ENCODE data around the gene COP1. TPM values are rescaled to one million over a fixed set of nuclear protein-coding genes. Genes with fewer than 3 reads are reported as not detected.

Gene COP1
- total RNA-seq, 1 experiment from 2014 or later: 36.0 TPM

GRCh38 chr1:176068256-176068655 is 138.8 kb downstream of the COP1 start:
- DNase-seq (ENCODE audit: low spot score) (no peak), ATAC-seq (no peak)
- H3K27me3 Mint-ChIP-seq (ENCODE audit: low read depth): no peaks in the 10 kb centered on the region
- H3K4me3 Mint-ChIP-seq: no peak overlapping the region
- no peak overlapping the region for H3K27ac Mint-ChIP-seq
- H3K4me1 Mint-ChIP-seq: peaks cover 17% of the 10 kb centered on the region
- H3K36me3 Mint-ChIP-seq: 0 out of 2 replicates have a peak, but pooled peaks cover 2% of the 10 kb centered on the region
- POLR2A ChIA-PET: no interaction called here
- TF ChIP-seq ZNF138 (CRISPR knock-in tag; conservative IDR thresholded peaks at IDR 0.05) (no peak), IRF1 (CRISPR knock-in tag; IDR thresholded peaks at IDR 0.05) (no peak), ZNF425 (CRISPR knock-in tag; conservative IDR thresholded peaks at IDR 0.05) (no peak), IRF2 (CRISPR knock-in tag; IDR thresholded peaks at IDR 0.05; ENCODE audit: borderline replicate concordance, low read depth) (no peak), GTF2I (CRISPR knock-in tag; conservative IDR thresholded peaks at IDR 0.05) (no peak), TCF7 (CRISPR knock-in tag; IDR thresholded peaks at IDR 0.05; ENCODE audit: low read depth) (no peak), ZNF671 (CRISPR knock-in tag; IDR thresholded peaks at IDR 0.05) (no peak)
- TF ChIP-seq, protein P1, sequence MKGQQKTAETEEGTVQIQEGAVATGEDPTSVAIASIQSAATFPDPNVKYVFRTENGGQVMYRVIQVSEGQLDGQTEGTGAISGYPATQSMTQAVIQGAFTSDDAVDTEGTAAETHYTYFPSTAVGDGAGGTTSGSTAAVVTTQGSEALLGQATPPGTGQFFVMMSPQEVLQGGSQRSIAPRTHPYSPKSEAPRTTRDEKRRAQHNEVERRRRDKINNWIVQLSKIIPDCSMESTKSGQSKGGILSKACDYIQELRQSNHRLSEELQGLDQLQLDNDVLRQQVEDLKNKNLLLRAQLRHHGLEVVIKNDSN (CRISPR knock-in tag; IDR thresholded peaks at IDR 0.05): no peak
- TF ChIP-seq, protein P2, sequence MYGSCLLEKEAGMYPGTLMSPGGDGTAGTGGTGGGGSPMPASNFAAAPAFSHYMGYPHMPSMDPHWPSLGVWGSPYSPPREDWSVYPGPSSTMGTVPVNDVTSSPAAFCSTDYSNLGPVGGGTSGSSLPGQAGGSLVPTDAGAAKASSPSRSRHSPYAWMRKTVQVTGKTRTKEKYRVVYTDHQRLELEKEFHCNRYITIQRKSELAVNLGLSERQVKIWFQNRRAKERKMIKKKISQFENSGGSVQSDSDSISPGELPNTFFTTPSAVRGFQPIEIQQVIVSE (CRISPR knock-in tag; IDR thresholded peaks at IDR 0.05; ENCODE audit: borderline replicate concordance): no peak
- TF ChIP-seq, protein P3, sequence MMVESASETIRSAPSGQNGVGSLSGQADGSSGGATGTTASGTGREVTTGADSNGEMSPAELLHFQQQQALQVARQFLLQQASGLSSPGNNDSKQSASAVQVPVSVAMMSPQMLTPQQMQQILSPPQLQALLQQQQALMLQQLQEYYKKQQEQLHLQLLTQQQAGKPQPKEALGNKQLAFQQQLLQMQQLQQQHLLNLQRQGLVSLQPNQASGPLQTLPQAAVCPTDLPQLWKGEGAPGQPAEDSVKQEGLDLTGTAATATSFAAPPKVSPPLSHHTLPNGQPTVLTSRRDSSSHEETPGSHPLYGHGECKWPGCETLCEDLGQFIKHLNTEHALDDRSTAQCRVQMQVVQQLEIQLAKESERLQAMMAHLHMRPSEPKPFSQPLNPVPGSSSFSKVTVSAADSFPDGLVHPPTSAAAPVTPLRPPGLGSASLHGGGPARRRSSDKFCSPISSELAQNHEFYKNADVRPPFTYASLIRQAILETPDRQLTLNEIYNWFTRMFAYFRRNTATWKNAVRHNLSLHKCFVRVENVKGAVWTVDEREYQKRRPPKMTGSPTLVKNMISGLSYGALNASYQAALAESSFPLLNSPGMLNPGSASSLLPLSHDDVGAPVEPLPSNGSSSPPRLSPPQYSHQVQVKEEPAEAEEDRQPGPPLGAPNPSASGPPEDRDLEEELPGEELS (CRISPR knock-in tag; IDR thresholded peaks at IDR 0.05): no peak
- CTCF ChIA-PET: interaction anchor here (1.3 kb wide), 1 partner anchor 695 kb away, joined by 3 read pairs; no protein-coding TSS in a partner anchor
- H3K9me3 Mint-ChIP-seq: no peaks in the 10 kb centered on the region

GRCh38 chr1:176066709-176067108 is 140.4 kb downstream of the COP1 start:
- TF ChIP-seq ZNF425 (CRISPR knock-in tag; conservative IDR thresholded peaks at IDR 0.05) (no peak), SMAD3 (CRISPR knock-in tag; IDR thresholded peaks at IDR 0.05; ENCODE audit: borderline replicate concordance) (no peak), ZNF423 (CRISPR knock-in tag; IDR thresholded peaks at IDR 0.05) (no peak), TP53 (CRISPR knock-in tag; IDR thresholded peaks at IDR 0.05) (no peak)
- POLR2A ChIA-PET: no interaction called here
- CTCF ChIA-PET: interaction anchor here (0.8 kb wide), 1 partner anchor 179 kb away, joined by 3 read pairs; no protein-coding TSS in a partner anchor
- no peaks in the 10 kb centered on the region for H3K27me3 Mint-ChIP-seq (ENCODE audit: low read depth)
- DNase-seq (ENCODE audit: low spot score) (no peak), ATAC-seq (no peak)
- no peak overlapping the region for H3K4me3 Mint-ChIP-seq
- no peak overlapping the region for H3K27ac Mint-ChIP-seq
- H3K9me3 Mint-ChIP-seq: no peaks in the 10 kb centered on the region
- H3K36me3 Mint-ChIP-seq: 0 out of 2 replicates have a peak, but pooled peaks cover 2% of the 10 kb centered on the region
- peaks cover 17% of the 10 kb centered on the region for H3K4me1 Mint-ChIP-seq

DNA sequence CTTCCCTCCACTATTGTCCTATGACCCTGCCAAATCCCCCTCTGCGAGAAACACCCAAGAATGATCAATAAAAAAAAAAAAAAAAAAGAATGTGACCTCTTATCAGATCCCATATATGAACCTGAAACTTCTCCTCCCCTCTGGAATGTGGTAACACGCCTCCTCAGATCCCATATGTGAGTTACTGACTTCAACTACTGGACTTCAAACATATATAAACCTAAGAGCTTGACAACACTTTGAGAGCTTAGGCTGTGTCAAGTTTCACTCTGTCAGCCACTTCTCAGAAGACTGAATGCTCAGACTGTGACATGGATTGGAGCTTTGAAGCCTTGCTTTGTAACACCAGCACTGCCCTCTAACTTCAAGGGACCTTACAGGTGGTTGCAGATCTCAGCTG is 148.4 kb downstream of the COP1 start:
- ATAC-seq: peak; percentile 53
- no peaks in the 10 kb centered on the region for H3K36me3 Mint-ChIP-seq
- H3K27ac Mint-ChIP-seq: no peak overlapping the region; the same call in 1 of the 2 replicates
- no peak for DNase-seq (ENCODE audit: low spot score)
- POLR2A ChIA-PET: no interaction called here
- CTCF ChIA-PET: no interaction called here
- H3K9me3 Mint-ChIP-seq: no peaks in the 10 kb centered on the region
- H3K4me3 Mint-ChIP-seq: no peak overlapping the region
- H3K4me1 Mint-ChIP-seq: peaks cover 5% of the 10 kb centered on the region
- H3K27me3 Mint-ChIP-seq (ENCODE audit: low read depth): no peaks in the 10 kb centered on the region
- no peak for TF ChIP-seq NR2C2 (CRISPR knock-in tag; IDR thresholded peaks at IDR 0.05)
- no peak for TF ChIP-seq ZNF263 (CRISPR knock-in tag; IDR thresholded peaks at IDR 0.05; ENCODE audit: low read depth)
- no peak for TF ChIP-seq CREB1 (CRISPR knock-in tag; IDR thresholded peaks at IDR 0.05)
- TF ChIP-seq FOXK1 (CRISPR knock-in tag; IDR thresholded peaks at IDR 0.05): no peak
- no peak for TF ChIP-seq NFATC4 (CRISPR knock-in tag; IDR thresholded peaks at IDR 0.05)
- TF ChIP-seq GRHL2 (CRISPR knock-in tag; IDR thresholded peaks at IDR 0.05; ENCODE audit: insufficient replicate concordance, severe bottlenecking): no peak
- TF ChIP-seq, protein P4, sequence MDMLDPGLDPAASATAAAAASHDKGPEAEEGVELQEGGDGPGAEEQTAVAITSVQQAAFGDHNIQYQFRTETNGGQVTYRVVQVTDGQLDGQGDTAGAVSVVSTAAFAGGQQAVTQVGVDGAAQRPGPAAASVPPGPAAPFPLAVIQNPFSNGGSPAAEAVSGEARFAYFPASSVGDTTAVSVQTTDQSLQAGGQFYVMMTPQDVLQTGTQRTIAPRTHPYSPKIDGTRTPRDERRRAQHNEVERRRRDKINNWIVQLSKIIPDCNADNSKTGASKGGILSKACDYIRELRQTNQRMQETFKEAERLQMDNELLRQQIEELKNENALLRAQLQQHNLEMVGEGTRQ (CRISPR knock-in tag; IDR thresholded peaks at IDR 0.05): no peak
- no peak for TF ChIP-seq ERG (CRISPR knock-in tag; IDR thresholded peaks at IDR 0.05)
